Glomerular endothelial cell (primary cell): Measurements from ENCODE around the gene TMEM63C. TPM values are rescaled to one million over a fixed set of nuclear protein-coding genes. Genes with fewer than 3 reads are reported as not detected.

Experiments used
- DNase-seq: peaks from one replicate; pipeline ENCODE4 v3.0.0-alpha.2; 2011; ENCODE audit warnings: low read depth, low spot score; ENCODE audit errors: extremely low read depth
- total RNA-seq: library from RNA; depleted of rRNA; stranded (reverse); fragments of >200 nt; gene quantifications from 2 replicates; pipeline ENCODE4 v1.2.3, GENCODE V29; 2015

Gene TMEM63C
- total RNA-seq, 1 donor from 2014 or later: 0.35 TPM

- DNase-seq: no peak
Measured at GRCh38 chr14:77217551-77217950, 36.0 kb downstream of the TMEM63C start.

GRCh38 chr14:77219591-77219990, 38.0 kb downstream of the TMEM63C start:
- no peak for DNase-seq

- no peak for DNase-seq
Measured at GRCh38 chr14:77220246-77221017, 38.8 kb downstream of the TMEM63C start.

- DNase-seq: no peak
Measured at GRCh38 chr14:77221241-77221871, 39.8 kb downstream of the TMEM63C start.

- DNase-seq: no peak
Measured at GRCh38 chr14:77222546-77223225, 41.1 kb downstream of the TMEM63C start.

GRCh38 chr14:77224212-77224611, 42.6 kb downstream of the TMEM63C start:
- DNase-seq: no peak

- DNase-seq: no peak
Measured at GRCh38 chr14:77225254-77225653, 43.7 kb downstream of the TMEM63C start.

GRCh38 chr14:77225892-77226557, 44.4 kb downstream of the TMEM63C start:
- DNase-seq: no peak

- DNase-seq: no peak
Measured at GRCh38 chr14:77228056-77228455, 46.5 kb downstream of the TMEM63C start.

- no peak for DNase-seq
Measured at GRCh38 chr14:77230914-77231313, 49.3 kb downstream of the TMEM63C start.

- no peak for DNase-seq
Measured at GRCh38 chr14:77231721-77232120, 50.1 kb downstream of the TMEM63C start.

- DNase-seq: no peak
Measured at GRCh38 chr14:77236814-77237213, 55.2 kb downstream of the TMEM63C start.

- no peak for DNase-seq
Measured at GRCh38 chr14:77238356-77238755, 56.8 kb downstream of the TMEM63C start.

- no peak for DNase-seq
Measured at GRCh38 chr14:77238996-77239395, 57.4 kb downstream of the TMEM63C start.

- no peak for DNase-seq
Measured at GRCh38 chr14:77239412-77239811, 57.8 kb downstream of the TMEM63C start.

- DNase-seq: no peak
Measured at GRCh38 chr14:77240336-77240915, 58.8 kb downstream of the TMEM63C start.

GRCh38 chr14:77241955-77242354, 60.4 kb downstream of the TMEM63C start:
- no peak for DNase-seq

- DNase-seq: no peak
Measured at GRCh38 chr14:77242752-77243151, 61.2 kb downstream of the TMEM63C start.

GRCh38 chr14:77243853-77244252, 62.3 kb downstream of the TMEM63C start:
- no peak for DNase-seq

- no peak for DNase-seq
Measured at GRCh38 chr14:77245820-77246219, 64.2 kb downstream of the TMEM63C start.

GRCh38 chr14:77246784-77247183, 65.2 kb downstream of the TMEM63C start:
- no peak for DNase-seq
